ENCODE data around the gene SGO1.

GRCh38 chr3:20181276-20181675 lies 4.7 kb downstream of the SGO1 start:
- no peak for TF ChIP-seq POLR2AphosphoS5 (IDR thresholded peaks at IDR 0.05)
- TF ChIP-seq, protein P1, sequence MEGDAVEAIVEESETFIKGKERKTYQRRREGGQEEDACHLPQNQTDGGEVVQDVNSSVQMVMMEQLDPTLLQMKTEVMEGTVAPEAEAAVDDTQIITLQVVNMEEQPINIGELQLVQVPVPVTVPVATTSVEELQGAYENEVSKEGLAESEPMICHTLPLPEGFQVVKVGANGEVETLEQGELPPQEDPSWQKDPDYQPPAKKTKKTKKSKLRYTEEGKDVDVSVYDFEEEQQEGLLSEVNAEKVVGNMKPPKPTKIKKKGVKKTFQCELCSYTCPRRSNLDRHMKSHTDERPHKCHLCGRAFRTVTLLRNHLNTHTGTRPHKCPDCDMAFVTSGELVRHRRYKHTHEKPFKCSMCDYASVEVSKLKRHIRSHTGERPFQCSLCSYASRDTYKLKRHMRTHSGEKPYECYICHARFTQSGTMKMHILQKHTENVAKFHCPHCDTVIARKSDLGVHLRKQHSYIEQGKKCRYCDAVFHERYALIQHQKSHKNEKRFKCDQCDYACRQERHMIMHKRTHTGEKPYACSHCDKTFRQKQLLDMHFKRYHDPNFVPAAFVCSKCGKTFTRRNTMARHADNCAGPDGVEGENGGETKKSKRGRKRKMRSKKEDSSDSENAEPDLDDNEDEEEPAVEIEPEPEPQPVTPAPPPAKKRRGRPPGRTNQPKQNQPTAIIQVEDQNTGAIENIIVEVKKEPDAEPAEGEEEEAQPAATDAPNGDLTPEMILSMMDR (IDR thresholded peaks at IDR 0.05 in 8 of 11, conservative IDR thresholded peaks at IDR 0.05 in 3 of 11), result no peak
